Stimulated activated naive CD8-positive, alpha-beta T cell treated with anti-CD3 and anti-CD28 coated beads, Interleukin-15, amount 100 ng/mL, for 72 hours (primary cell): ENCODE data around the gene ZFHX3.

Experiments used
- ATAC-seq: fragments of 150-1000 bp; cut with Tn5 transposase; 2 replicates; pipeline ENCODE4 v1.10.0; 2021; ENCODE audit warnings: mild to moderate bottlenecking, moderate library complexity
- DNase-seq, 2 donors: peaks; one replicate each; pipeline ENCODE4 v3.0.0; 2021 to 2022
- H3K27ac Mint-ChIP-seq, 2 donors: one replicate each; pipeline ENCODE4 v1.8.0; 2022; ENCODE audit warnings: mild to moderate bottlenecking in 2 of 2, mixed read lengths in 2 of 2, moderate library complexity in 2 of 2
- H3K27me3 Mint-ChIP-seq: one replicate; pipeline ENCODE4 v1.8.0; 2022; ENCODE audit warnings: mixed read lengths
- H3K4me1 Mint-ChIP-seq: one replicate; pipeline ENCODE4 v1.8.0; 2022; ENCODE audit warnings: mild to moderate bottlenecking, mixed read lengths
- H3K4me3 Mint-ChIP-seq, 2 donors: one replicate each; pipeline ENCODE4 v1.8.0; 2022; ENCODE audit warnings: mild to moderate bottlenecking in 2 of 2, mixed read lengths in 2 of 2, moderate library complexity in 1 of 2
- H3K9me3 Mint-ChIP-seq, 2 donors: one replicate each; pipeline ENCODE4 v1.8.0; 2022; ENCODE audit warnings: mixed read lengths in 2 of 2

The ZFHX3 gene

DNA sequence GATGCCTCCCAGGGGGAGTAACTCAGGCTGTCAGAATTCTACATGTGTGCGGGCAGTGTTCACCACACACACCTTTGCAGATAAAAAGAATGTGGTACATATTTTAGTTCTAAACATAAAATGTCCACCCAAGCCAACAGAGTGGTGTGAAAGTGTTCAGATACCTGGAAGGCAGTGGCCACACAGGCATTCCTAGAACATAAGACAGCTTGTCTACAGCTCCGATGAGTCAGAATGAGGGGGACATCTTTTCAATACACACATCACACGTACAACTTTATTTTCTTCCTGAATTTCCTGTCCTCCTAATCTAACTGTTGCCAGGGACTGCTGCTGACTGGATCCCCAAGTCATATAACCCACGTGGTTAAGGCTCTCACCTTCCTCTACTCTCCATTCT is 142.3 kb downstream of the ZFHX3 start:
- no peak overlapping the region for H3K4me3 Mint-ChIP-seq
- ATAC-seq: no peak
- H3K9me3 Mint-ChIP-seq: no peaks in the 10 kb centered on the region
- no peaks in the 10 kb centered on the region for H3K27me3 Mint-ChIP-seq
- no peak for DNase-seq
- no peak overlapping the region for H3K27ac Mint-ChIP-seq
- no peaks in the 10 kb centered on the region for H3K4me1 Mint-ChIP-seq

DNA sequence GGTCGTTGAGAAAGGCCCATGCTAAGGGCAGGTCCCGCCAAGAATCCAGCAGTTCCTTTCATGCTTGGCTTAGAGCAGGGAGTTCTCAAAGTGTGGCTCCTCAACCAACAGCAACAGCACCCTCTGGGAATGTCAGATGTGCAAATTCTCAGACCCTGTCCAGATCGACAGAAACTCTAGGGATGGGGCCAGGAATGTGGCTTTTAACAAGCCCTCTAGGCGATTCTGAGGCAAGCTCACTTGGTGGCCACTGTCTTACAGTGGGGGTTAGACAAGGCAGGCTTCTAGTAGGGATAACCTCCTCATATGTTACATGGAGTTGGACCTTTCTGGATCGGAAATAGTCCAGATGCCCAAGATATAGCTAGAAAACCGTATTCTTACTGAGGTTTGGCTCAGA is 144.8 kb downstream of the ZFHX3 start:
- Mint-ChIP-seq H3K4me3 (no peak overlapping the region), H3K4me1 (no peaks in the 10 kb centered on the region), H3K9me3 (peaks cover 0 to 6% of the 10 kb centered on the region in 2 donors), H3K27ac (no peak overlapping the region), H3K27me3 (peaks cover 5% of the 10 kb centered on the region)
- ATAC-seq (no peak), DNase-seq (no peak)

DNA sequence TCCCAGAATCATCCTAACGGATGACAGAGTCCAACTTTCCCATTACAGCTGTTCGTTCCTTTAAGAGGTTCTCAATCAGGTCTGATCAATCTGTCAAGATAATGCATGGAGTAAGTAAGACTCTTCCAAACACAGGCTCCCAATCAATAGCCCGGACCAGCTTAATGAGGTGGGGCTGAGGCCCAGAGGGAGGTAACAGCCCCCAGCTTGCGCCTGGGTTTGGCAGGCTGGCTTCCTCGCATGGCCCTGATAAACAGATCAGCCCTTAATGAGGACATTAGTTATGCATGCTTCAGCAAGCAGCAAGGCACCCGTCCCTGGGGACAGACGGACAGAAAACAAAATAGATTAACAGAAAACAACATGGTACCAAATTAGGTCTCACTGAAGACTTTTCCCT is 145.7 kb downstream of the ZFHX3 start:
- Mint-ChIP-seq H3K9me3 (peaks cover 0 to 6% of the 10 kb centered on the region in 2 donors), H3K4me1 (no peaks in the 10 kb centered on the region), H3K27me3 (peaks cover 5% of the 10 kb centered on the region), H3K4me3 (no peak overlapping the region), H3K27ac (peak overlapping the region in 1 of 2 donors; percentile 58)
- ATAC-seq: no peak
- no peak for DNase-seq

DNA sequence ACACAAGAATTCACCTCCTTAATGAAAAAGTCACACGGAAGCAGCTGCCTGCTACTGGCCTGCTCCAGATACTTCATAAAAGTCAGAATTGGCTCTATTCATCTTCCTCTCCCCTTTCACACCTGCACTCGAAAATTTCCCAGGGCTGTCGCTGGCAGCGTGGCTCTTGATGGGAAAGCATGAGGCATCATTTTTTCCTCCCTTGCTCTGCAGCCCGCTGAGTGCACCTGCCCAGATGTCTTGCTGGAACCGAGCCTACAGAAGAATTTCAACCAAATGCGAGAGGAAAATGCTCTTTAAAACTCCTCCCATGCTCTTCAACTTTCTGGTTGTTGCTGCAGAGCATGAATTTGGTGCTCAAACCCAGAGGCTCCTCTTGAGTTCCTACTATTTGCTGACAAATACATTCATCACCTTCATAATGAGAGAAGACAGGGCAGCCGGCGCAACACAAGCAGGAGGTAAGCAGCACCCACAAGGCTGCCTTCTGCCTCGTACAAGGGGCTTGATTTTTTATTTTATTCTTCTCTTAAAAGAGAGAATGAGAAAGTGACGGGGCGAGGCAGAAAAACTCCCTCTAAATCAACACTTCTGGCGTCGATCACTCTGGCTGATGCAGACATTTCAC is 146.8 kb downstream of the ZFHX3 start:
- DNase-seq: no peak
- ATAC-seq: no peak
- Mint-ChIP-seq H3K9me3 (peaks cover 0 to 6% of the 10 kb centered on the region in 2 donors), H3K4me3 (no peak overlapping the region), H3K4me1 (no peaks in the 10 kb centered on the region), H3K27ac (no peak overlapping the region), H3K27me3 (peaks cover 5% of the 10 kb centered on the region)

DNA sequence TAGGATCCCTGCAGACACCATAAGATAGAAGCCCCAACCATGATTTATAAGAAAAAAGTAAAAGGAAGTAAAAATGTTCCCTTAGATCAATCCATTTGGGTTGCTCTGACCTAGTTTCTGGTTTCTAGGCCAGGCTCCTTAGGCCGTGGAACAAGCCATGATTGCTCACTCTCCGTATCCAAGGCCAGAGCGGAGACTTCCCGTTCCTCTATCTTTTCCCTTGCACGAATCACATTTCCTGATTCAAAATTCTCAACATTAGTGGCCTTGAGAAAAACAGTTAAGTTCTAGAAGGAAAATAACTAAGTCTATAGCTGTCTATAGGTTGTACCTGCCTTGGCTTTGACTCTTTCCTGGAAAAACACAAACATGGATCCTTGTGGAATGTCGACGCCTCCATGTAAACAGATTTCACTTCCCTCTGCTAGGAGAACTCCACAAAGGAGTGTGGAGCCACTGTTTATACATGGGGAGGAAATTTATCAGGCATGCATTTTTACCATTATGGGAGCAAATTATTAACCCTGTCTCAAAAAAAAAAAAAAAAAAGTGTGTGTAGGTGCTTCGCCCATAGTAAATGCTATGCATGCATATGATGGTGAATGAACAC is 149.6 kb downstream of the ZFHX3 start:
- Mint-ChIP-seq H3K9me3 (peaks cover 0 to 6% of the 10 kb centered on the region in 2 donors), H3K27ac (no peak overlapping the region), H3K4me1 (no peaks in the 10 kb centered on the region), H3K4me3 (no peak overlapping the region), H3K27me3 (peaks cover 5% of the 10 kb centered on the region)
- no peak for ATAC-seq
- no peak for DNase-seq

DNA sequence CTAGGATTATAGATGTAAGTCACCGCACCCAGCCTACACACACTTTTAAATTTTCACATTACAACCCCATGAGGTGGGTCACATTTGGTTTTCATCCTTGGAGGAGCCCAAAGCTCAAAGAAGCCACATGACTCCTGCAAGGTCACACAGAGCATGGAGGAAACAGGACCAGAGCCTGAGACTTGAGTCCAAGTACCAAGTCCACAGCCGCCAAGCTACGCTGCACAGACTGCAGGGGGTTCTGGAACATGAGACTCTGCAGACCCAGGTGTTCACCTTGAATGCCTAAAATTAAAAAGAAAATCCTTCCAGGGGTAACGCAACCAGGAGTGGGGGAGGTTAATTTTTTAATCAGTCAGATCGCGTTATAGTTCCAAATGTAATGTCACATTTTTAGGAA is 150.2 kb downstream of the ZFHX3 start:
- Mint-ChIP-seq H3K4me1 (no peaks in the 10 kb centered on the region), H3K4me3 (no peak overlapping the region)
- no peak for ATAC-seq

DNA sequence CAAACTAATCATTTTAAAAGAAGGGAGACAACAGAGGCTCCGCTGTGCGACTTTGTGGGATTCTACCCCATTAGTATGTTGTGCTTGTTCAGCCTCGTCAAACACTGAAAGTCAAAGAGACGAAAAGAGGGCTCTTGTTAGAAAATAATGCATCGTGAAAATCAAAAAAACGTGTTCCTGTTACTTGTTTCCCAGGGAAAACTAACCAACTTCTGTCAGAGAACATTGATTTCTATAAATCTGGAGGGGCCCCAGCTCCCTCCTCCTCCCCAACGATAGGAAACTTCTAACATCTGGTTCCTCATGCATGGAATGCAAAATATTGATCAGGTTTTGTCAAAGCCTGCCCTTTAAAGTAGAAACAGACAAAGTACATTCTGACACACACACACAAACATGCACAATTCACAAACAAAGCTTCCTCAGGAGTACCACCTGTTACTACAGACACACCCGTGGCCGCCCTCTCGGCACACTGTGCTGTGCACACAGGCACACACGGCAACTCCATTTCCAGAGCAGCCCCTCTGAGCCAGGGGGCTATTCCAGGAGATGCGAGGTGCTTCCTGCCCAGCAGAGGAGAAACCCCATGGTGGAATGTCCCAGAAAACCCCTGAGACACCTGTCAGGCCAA is 151.3 kb downstream of the ZFHX3 start:
- ATAC-seq (no peak), DNase-seq (no peak)
- H3K4me3 Mint-ChIP-seq: no peak overlapping the region
- peaks cover 5% of the 10 kb centered on the region for H3K27me3 Mint-ChIP-seq
- no peaks in the 10 kb centered on the region for H3K4me1 Mint-ChIP-seq
- H3K9me3 Mint-ChIP-seq: peaks cover 0 to 6% of the 10 kb centered on the region in 2 donors
- no peak overlapping the region for H3K27ac Mint-ChIP-seq

More for the DNA sequence above, 150.2 kb downstream of the ZFHX3 start:
- Mint-ChIP-seq H3K27ac (no peak overlapping the region), H3K27me3 (peaks cover 5% of the 10 kb centered on the region), H3K9me3 (peaks cover 0 to 6% of the 10 kb centered on the region in 2 donors)
- no peak for DNase-seq

DNA sequence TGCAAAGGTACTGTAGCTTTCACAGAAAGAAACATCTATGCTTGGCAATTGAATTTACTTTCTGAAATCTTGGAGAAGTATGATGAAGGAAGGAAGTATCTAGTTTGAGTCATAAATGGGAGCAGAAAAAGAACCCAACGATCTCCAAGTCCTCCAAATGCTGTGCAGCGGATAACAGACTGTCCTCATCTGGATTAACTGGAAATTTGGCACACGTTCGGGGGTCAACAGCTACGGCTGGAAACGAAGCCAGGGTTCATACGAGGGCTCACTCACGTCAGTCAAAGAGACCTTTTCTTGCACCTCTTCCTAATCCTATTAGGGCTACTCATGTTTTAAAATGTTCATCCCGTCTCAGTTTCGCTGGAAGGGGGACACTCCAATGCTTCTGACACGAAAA is 152.0 kb downstream of the ZFHX3 start:
- H3K27ac Mint-ChIP-seq: no peak overlapping the region
- peaks cover 0 to 6% of the 10 kb centered on the region in 2 donors for H3K9me3 Mint-ChIP-seq
- H3K4me1 Mint-ChIP-seq: no peaks in the 10 kb centered on the region
- DNase-seq (no peak), ATAC-seq (no peak)
- no peak overlapping the region for H3K4me3 Mint-ChIP-seq
- H3K27me3 Mint-ChIP-seq: peaks cover 5% of the 10 kb centered on the region

DNA sequence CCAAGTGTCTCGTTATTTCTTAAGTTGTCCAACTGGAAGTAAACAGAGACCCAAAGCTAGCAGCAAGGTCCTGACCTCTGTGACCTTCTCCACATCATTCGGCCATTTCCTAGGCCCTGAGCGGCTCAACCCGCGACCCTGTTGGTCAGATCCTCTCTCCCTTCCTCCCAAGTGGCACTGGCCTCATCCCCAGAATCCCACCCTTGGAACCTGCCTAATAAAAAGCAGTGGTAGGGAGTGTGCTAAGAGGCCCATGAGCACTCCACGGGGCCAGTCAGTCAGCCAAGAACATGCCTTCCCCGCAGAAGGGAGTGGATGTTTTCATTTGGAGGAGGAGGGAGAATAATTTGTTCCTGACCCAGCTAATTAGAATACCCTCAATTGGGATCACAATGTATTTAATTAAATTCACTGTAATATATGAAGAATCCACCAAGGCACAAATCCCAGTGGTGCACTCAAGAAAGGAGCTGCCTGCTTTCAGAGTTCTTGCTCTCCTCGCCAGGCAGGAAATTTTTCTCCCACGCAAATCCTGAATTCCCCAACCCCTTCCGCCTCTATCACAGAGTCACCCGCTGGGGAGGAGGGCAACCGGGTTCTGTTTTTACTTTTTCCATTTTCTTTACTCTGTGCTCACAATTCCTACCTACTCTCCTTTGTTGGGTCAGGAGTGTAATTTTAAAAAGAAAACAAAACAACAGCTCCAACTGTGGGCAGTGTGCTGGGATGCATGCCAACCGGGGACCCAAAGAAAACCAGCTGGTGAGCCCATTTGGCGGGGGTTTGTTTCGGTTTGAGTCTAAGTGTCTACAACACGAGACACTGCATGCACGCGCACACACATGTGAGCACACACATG is 153.4 kb downstream of the ZFHX3 start:
- Mint-ChIP-seq H3K27me3 (peaks cover 4% of the 10 kb centered on the region), H3K4me3 (no peak overlapping the region), H3K27ac (no peak overlapping the region), H3K9me3 (peaks cover 6 to 13% of the 10 kb centered on the region in 2 donors), H3K4me1 (no peaks in the 10 kb centered on the region)
- ATAC-seq (no peak), DNase-seq (no peak)

DNA sequence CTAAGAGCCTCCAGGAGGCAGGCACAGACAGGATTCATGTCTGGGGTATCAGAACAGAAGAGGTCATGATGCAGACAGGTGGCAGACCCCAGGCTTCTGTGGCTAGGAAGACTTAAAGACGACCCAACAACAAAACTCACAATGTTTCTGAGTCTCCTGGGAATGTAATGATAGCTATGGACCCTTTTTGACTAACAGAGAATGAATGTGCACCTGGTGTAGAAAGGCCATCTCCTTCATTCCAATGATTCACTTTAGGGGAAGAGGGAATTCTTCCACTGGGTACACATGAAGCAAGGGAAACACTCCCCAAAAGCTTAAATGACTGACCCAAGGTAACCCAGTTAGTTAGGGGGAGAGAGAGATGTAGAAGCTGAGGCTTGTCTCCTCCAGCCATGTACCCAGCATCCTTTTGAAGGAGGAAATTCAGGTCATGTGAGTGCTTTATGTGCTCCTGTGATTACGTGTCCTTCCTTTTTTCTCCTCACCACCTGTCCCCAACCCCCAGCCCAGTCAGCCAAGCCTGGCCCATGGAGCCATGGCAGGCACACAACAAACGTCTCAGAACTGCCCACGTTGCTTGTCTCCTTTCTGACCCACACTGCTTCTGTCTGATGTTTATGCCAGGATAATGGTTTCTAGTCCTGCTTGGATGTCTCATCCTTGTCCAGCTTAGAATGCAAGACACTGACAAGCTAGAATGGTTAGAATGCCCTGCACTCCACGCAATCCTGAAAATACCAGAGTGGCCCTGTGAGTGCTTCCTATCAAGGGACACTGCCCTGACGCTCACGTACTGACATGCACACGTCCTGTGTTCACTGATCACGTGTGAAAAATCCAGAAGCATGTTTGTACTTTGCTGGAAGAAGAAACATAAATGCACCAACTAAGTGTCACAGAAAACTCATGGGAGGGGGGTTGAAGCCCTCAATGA is 156.4 kb downstream of the ZFHX3 start:
- Mint-ChIP-seq H3K27ac (no peak overlapping the region), H3K4me3 (no peak overlapping the region)
- no peak for ATAC-seq

DNA sequence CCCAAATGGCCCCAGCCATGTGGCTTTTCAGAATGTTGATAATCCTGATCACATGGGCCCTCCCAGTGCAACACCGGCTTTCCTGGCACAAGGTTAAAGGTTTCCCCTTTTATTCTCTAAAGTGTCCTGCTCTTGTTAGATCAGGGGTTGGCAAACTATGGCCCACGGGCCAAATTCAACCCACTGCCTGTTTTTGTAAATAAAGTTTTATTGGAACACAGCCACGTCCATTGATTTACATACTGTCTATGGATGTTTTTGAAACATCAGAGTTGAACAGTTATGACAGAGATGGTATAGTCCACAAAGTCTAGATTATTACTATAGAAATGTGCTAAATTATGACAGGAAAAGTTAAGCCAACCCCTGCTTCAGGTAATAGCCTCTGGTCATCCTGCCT is 157.3 kb downstream of the ZFHX3 start:
- peaks cover 0 to 13% of the 10 kb centered on the region in 2 donors for H3K9me3 Mint-ChIP-seq
- no peaks in the 10 kb centered on the region for H3K4me1 Mint-ChIP-seq
- H3K4me3 Mint-ChIP-seq: no peak overlapping the region
- DNase-seq: no peak
- H3K27me3 Mint-ChIP-seq: no peaks in the 10 kb centered on the region
- H3K27ac Mint-ChIP-seq: no peak overlapping the region
- ATAC-seq: no peak

More for the DNA sequence above, 156.4 kb downstream of the ZFHX3 start:
- Mint-ChIP-seq H3K4me1 (no peaks in the 10 kb centered on the region), H3K27me3 (no peaks in the 10 kb centered on the region), H3K9me3 (peaks cover 0 to 13% of the 10 kb centered on the region in 2 donors)
- DNase-seq: no peak

DNA sequence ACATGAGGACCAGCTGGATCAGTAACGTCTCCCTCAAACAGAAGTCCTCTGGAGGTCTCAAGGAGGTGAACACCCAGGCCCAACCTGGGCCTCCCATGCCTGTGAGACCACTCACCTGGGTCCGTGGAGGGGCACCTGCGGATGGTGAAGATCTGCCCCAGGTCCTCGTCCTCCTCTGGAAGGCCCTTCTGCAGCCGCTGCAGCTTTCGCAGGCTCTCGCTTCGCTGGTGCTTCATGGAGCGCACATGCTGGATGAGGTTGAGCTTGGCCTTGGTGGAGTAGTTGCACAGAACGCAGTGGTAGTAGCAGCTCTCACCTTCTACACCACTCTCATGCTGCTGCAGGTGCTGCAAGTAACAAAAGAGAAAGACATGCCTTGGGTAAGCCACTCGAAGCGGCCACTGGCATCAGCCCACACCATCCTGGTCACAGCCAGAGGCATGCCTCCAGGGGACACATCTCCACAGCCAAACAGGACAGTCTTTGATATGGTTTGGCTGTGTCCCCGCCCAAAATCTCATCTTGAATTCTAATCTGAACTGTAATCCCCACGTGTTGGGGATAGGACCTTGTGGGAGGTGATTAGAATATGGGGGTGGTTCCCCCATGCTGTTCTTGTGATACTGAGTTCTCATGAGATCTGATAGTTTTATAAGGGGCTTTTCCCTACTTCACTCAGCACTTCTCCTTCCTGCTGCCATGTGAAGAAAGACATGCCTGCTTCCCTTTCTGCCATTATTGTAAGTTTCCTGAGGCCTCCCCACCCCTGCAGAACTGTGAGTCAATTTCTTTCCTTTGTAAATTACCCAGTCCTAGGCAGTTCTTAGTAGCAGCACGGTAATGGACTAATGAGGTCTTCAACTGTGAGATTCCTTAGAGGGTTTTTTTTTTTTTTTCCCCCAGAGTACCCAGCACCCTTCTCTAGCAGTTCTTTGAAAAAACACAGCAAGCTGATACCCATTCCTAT is 158.0 kb downstream of the ZFHX3 start:
- peaks cover 0 to 13% of the 10 kb centered on the region in 2 donors for H3K9me3 Mint-ChIP-seq
- H3K4me3 Mint-ChIP-seq: no peak overlapping the region
- no peaks in the 10 kb centered on the region for H3K27me3 Mint-ChIP-seq
- DNase-seq (no peak), ATAC-seq (no peak)
- H3K4me1 Mint-ChIP-seq: no peaks in the 10 kb centered on the region
- peak overlapping the region in 1 of 2 donors; percentile 50 for H3K27ac Mint-ChIP-seq

DNA sequence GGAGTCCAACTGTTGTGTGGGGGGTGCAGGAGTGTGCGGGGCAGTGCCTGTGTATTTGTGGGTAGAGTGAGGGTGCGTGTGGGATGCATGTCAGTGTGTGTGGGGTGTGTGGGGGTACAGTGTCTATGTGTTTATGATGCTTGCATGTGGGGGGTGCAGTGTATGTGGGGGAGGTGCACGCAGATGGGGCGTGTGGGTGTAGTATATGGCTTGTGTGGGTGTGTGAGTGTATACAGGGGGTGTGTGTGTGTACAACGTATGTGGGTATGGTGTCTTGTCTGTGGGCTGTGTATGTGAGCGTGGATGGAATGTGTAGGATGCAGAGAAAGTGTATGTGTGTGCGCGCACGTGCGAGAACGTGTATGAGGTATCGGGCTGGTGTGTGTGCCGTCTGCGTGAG is 160.4 kb downstream of the ZFHX3 start:
- no peaks in the 10 kb centered on the region for H3K4me1 Mint-ChIP-seq
- peaks cover 0 to 13% of the 10 kb centered on the region in 2 donors for H3K9me3 Mint-ChIP-seq
- ATAC-seq (no peak), DNase-seq (no peak)
- no peak overlapping the region for H3K27ac Mint-ChIP-seq
- H3K27me3 Mint-ChIP-seq: no peaks in the 10 kb centered on the region
- H3K4me3 Mint-ChIP-seq: no peak overlapping the region
